Activated CD8-positive, alpha-beta memory T cell treated with anti-CD3 and anti-CD28 coated beads for 48 hours (primary cell): Measurements from ENCODE around the gene IL6R.

Experiments used
- DNase-seq, 3 experiments: peaks; one replicate each; pipeline ENCODE4 v3.0.0-alpha.2; 2020; ENCODE audit warnings: low read depth in 2 of 3, low spot score in 2 of 3

The IL6R gene

GRCh38 chr1:154502744-154503115 lies 97.6 kb downstream of the IL6R start:
- no peak for DNase-seq

GRCh38 chr1:154503898-154504297 lies 98.8 kb downstream of the IL6R start:
- DNase-seq: no peak

GRCh38 chr1:154512760-154513159 lies 107.6 kb downstream of the IL6R start:
- DNase-seq: no peak

- DNase-seq: no peak
Measured at GRCh38 chr1:154514066-154514553, 109.0 kb downstream of the IL6R start.

GRCh38 chr1:154517661-154518060 lies 112.5 kb downstream of the IL6R start:
- DNase-seq: no peak
